Astrocyte (in vitro differentiated cells and primary cell): ENCODE measurements around the gene OBSL1.

Experiments
- CTCF ChIP-seq: IDR thresholded peaks from 2 replicates; pipeline ENCODE4 v1.5.1; 2011; ENCODE audit warnings: low read depth, mild to moderate bottlenecking, inconsistent platforms, low read length, moderate library complexity; ENCODE audit not compliant: insufficient read depth
- EZH2 ChIP-seq: IDR thresholded peaks from 2 replicates; pipeline ENCODE4 v1.6.1; 2012; ENCODE audit warnings: mild to moderate bottlenecking, low read length, inconsistent platforms; ENCODE audit not compliant: insufficient read depth

DNA sequence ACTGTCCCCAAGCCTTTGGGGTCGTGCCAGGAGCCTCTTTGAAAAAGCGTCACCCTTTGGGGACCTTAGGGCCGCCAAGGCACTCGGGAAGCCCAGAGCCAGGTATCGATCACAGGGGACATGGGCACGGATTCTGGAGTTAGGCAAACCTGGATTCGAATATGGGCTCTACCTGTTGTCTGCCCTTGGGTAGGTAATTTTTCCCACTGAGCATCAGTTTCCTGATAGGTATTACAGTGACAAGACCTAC lies 18.2 kb downstream of the OBSL1 start:
- TF ChIP-seq CTCF, result no peak
- no peak for TF ChIP-seq EZH2
